HUDEP-2 (cell line): ENCODE measurements around the gene SRSF10.
"Not testable (repeated sequence)": the region's sequence is repeated elsewhere in the genome, so short reads cannot be mapped to it uniquely, and the experiment has no call there.

ENCODE experiments used
- DNase-seq, 76 experiments: peaks; one replicate each; lab custom pipeline; 2025; ENCODE audit not compliant: unreplicated experiment in 76 of 76; lab: John Stamatoyannopoulos, UW

Gene SRSF10

DNA sequence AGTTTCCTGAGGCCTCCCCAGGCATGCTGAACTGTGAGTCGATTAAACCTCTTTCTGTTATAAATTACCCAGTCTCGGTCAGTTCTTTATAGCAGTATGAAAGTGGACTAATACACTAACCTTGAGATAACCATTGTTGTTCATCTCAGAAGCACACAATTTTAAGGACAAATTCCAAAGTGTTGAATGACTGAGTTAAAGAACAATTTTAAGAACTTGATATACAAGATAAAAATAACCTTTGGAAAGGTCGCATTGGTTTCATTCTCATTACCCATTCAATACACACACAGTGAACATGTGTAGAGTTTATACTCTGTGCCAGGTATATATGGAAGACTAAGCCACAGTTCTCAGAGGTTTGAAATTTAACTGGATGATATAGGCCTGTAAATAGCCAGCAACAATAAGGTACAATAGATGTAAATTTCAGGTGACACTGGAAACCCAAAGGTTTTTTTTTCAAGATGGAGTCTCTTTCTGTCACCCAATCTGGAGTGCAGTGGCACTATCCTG is 19.1 kb upstream of the SRSF10 start:
- DNase-seq, result no peak

DNA sequence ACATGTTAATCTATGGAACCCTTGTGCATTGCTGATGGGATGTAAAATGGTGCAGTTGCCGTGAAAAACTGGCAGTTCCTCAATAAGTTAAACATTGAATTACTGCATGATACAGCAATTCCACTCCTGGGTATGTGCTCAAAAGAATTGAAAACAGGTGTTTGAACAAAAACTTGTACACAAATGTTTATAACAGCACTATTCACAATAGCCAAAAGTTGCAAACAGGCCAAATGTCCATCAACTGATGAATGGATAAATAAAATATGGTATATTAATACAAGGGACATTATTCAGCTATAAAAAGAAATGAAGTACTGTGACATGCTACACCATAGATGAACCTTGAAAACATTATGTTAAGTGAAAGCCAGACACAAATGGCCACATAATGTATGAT is 17.7 kb upstream of the SRSF10 start:
- no peak for DNase-seq

DNA sequence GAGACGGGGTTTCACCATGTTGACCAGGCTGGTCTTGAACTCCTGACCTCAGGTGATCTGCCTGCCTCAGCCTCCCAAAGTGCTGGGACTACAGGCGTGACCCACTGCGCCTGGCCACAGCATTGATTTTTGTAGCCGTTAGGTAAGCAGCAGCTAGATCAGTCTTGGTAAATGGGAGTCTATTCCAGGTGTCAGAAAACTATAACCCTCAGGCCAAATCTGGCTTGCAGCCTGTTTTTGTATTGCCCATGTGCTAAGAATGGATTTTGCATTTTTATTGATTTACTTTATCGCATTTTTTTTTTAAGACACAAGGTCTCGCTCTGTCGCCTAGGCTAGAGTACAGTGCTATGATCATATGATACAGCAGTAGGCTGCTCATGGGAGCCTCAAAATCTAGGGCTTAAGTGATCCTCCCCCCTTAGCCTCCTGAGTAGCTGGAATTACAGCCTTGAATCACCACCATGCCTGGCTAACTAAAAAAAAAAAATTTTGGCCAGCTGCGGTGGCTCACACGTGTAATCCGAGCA is 16.6 kb upstream of the SRSF10 start:
- no peak for DNase-seq

DNA sequence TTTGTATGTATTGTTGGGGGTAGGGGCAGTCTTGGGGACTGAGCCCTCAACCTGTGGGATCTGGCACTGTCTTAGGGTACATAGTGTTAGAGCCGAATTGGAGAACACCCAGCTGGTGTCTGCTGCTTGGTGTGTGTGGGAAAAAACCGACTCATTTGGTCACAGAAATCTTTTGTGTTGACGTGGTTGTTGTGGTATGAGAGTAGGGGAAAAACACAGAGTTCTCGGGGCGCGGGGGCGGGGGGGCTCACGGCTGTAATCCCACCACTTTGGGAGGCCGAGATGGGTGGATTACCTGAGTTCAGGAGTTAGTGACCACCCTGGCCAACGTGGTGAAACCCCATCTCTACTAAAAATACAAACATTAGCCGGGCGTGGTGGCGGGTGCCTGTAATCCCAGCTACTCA is 15.3 kb upstream of the SRSF10 start:
- no peak for DNase-seq

DNA sequence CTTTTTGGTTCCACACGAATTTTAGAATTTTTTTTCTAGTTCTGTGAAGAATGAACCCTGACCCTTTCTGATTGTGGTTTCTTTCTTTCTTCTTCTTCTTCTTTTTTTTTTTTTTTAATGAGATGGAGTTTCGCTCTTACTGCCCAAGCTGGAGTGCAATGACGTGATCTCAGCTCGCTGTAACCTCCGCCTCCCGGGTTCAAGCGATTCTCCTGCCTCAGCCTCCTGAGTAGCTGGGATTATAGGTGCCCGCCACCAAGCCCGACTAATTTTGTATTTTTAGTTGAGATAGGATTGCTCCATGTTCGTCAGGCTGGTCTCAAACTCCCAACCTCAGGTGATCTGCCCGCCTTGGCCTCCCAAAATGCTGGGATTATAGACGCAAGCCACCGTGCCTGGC is 11.9 kb upstream of the SRSF10 start:
- DNase-seq, result not testable (repeated sequence)

DNA sequence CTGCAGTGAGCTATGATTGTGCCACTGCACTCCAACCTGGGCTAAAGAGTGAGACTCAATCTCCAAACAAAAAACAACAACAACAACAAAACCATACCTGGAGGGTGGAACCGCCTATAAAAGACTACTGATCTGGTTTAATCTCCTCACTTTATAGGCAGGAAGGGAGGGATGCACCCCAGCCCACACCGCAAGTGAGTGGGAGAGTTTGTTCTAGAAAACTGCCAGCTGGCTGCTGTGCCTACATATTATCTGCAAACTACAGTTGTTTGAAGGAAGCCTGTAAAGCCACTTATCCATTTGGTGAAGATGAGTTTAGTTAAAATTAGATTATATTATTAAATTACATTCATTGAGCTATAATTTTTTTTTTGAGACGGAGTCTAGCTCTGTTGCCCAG is 9.1 kb upstream of the SRSF10 start:
- DNase-seq, result peak in 41 of 76 experiments; percentile 2 to 68 (median 27)

DNA sequence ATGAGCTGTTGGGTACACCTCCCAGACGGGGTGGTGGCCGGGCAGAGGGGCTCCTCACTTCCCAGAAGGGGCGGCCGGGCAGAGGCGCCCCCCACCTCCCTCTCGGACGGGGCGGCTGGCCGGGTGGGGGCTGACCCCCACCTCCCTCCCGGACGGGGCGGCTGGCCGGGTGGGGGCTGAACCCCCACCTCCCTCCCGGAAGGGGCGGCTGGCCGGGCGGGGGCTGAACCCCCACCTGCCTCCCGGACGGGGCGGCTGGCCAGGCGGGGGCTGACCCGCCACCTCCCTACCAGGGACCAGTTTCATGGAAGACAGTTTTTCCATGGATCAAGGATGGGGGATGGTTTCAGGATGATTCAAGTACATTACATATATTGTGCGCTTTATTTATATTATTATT is 6.9 kb upstream of the SRSF10 start:
- DNase-seq, result not testable (repeated sequence)

DNA sequence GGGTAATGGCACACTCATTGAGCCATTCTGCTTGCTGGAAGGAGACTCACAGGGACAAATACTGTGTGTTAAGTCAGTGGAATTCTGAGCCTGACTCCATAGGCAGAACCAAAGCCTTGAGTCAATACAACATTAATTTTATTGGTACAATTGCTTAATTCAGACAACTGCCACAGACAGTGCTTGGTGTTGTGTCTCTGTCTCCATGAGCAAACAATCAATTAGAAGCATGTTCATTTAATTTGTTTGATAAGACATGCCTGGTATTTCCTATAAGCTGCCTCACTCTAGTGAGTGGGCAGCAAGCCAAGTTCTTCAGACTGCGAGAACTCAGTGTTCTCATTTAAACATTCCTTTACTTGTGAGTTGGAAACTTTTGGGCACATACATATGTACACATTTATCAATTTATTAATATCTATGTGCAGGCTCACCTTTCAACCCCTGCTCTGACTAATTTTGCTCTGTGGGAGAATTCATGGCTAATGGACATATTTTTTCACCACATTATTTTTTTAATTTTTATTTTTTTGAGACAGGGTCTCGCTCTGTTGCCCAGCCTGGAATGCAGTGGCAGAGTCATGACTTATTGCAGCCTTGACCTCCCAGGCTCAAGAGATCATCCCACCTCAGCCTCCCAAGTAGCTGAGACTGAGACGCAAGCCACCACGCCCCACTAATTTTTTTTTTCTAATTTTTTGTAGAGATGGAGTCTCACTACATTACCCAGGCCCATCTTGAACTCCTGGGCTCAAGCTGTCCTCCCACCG is 4.5 kb upstream of the SRSF10 start:
- DNase-seq, result peak in 29 of 76 experiments; percentile 1 to 48 (median 27)

DNA sequence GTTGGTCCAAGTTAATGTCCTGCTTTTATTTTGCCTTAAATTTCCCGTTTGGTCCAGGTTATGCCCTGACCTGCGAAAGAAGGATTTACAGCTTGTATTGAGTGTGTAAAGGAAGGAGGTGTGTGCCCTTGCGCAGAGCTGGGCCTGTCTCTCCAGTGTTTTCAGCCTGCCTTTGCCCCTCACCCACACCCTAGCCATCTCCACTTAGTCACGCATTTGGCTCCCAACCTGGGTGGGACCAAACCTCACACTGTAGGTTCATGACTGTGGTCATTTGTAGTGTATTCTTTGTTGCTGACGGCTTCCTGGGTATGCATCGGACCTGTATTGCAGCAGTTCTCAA is 572 bp upstream of the SRSF10 start:
- DNase-seq, result peak in 57 of 76 experiments; percentile 16 to 71 (median 44)

DNA sequence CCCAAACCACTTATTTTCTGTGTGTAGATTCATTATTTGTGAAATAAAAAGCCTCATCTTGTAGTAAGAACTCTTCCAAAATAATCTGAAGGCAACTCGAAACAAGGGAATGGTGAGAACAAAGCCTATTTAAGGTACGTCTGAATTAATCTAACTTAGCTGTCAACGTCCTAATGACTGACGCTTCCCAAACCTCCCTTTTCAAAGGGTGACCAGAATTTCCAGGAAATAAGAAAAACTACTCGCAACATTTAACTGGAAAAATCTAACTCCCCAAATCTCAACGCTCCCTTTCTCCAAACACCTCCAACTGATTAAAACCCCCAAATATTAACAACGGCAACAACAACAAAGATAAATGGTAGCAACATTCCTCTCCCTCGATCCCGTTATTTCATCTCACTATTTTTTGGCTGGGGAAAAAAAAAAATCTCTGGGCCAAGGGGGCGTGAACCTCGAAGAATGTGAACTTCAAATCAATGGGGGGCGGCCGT is 693 bp downstream of the SRSF10 start:
- no peak for DNase-seq

DNA sequence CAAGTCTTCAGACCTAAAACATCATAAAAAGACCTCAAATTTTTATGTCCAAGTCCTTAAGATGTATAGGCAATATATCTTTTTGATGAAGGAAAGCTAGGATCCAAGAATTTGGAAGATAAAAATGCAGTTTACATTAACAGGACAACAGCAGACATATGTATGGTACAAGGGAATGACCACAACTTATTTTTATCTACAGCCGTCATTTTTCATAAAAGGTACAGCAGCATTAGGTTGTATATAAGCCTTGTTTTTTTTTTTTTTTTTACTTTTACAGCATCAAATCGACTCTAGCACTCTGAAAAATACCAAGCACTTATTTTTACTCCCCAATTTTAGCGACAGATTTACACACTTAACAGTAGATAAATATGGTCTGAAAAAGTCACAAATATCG is 1.3 kb downstream of the SRSF10 start:
- DNase-seq, result peak in 1 of 76 experiments; percentile 14

DNA sequence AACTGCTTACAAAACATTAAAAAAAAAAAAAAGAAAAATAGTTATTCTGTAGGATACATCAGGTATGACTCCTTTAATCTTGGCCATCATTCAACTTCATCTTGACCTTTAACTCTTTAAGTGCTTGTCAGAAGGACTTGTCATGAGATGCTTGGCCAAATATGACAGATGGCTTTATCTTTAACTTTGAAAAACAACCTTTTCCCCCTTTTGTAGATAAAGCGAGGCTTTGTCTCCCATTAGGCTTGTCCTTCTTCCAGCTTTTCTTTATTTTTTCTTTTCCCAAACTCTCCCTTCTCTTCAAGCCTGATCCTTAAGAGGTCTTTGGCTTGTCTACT is 2.3 kb downstream of the SRSF10 start:
- DNase-seq, result peak in 15 of 76 experiments; percentile 13 to 63 (median 28)

DNA sequence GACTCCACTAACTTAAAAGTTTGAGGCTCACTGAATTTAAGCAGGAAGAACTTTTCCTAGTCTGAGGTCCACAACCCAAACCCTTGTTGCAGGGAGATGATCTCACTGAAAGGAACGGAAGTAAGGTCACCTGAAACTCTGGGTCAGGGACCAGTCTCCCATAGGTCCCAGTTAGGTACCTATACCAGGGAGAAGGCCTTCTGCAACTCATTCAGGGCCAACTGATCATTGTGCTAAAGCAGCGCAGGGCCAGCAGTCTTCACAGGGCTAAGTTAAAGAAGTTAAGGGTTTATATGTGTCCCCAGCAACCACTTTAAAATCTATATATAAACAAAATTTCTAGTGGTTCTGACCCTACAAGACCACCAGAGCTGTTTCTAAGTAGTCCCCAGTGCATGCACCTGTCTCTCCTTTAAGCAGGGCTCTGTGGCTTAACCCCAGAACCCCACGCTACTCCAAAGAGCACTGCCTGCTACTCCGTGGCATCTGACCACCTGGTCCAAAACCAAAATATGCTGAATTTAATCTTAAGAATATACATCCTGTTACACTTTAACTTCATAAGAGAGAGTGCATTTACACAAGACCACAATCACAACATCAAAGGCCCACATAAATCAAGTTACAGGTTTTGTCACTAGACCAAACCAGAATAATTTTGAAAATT is 2.8 kb downstream of the SRSF10 start:
- no peak for DNase-seq

DNA sequence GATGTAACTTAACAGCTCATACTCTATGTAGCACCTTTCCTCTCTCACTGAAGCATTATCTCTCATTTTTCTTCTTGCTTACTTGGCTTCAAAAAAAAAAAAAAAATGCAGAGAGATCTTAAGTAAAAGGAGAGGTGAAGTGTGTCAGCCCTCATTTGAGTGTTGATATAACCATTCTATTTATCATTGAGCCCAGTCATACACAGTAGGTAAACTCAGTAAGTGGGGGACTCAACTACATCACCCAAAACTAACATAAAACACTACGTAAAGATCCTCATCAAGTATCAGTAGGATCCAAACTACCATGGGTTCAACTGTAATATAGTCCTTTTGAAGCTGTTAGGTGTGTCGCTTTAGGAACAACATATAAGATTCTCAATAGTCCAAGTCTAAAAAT is 12.3 kb downstream of the SRSF10 start:
- DNase-seq, result no peak

DNA sequence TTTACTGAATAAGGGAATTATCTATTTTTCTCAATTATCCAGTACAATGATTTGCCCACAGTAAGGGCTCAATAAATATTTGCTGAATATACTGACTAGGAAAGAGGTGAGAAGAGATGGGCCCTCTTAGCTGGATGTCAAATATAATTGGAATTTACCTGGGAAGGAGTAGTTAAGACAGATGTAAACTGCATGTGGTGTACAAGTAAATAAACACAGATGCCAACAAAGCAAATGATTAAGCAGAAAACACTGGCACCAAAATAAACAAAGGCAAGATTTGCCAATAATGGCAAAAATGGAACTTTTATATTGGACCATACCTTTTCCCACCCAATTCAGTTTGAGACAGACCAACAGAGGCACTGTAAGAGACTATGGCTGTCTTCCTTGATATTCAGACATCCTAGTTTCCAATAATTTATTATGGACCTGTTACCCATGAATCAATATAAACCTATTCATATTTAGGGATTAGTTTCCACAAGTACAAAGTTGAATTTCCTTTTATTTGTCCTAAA is 13.1 kb downstream of the SRSF10 start:
- no peak for DNase-seq

DNA sequence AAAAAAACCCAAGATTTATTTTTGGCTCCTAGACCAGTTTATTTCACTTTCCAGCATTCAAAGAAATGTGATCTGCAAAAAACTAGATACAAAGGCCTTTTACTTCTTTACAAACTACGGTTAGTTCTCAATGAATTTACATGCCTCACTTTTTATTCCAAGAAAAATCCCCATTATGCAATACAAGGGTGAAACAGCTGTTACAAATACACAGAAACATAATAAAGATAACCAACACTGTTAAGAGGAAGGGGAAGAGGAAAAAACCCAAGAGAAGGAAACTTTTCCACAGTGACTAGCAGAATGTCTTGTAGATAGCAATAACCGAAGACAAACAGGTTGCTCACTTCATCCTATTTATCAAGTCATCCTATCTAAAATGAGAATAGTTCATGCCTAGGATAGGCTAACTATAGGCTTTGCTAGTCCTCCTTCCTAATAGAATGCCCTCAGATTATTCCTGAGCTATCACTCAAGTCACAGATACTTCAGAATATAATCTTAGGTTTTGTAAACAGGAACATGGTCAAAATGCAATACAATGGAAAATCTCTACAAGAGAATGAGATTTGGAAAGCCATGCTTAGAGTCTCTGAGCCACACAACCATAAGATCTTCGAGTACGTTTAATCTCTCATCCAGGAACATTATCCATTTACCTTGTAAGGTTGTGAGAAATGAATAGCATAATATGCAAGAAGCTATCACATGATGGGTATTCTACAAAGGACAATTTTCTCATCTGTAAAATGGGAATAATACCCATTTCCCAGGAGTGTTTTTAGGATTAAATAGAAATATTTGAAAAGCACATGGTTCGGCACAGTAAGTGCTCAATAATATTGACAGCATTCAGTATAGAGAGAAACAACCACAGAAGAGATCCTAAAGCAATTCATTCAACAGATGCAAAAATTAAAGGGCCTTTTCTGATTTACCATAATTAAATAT is 15.1 kb downstream of the SRSF10 start:
- no peak for DNase-seq

DNA sequence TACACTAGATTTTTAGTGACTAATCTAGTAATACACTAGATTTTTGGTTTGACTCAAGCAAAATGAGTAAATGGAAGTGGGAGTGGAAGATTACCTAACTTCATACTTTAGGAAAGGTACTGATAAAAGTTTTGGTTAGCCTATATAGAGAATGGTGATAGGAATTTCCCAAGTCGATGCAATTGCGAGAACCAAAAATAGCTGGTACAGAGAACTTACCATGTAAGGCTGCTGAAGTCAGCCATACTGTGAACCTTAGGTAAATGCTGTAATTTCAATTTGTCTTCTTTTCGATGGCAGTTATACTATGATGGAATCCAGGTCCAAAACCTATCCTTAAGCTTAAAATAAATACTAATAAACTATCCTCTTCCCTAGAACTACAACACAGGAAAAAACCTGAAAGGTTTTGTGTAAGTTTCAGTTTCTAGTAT is 15.9 kb downstream of the SRSF10 start:
- no peak for DNase-seq

DNA sequence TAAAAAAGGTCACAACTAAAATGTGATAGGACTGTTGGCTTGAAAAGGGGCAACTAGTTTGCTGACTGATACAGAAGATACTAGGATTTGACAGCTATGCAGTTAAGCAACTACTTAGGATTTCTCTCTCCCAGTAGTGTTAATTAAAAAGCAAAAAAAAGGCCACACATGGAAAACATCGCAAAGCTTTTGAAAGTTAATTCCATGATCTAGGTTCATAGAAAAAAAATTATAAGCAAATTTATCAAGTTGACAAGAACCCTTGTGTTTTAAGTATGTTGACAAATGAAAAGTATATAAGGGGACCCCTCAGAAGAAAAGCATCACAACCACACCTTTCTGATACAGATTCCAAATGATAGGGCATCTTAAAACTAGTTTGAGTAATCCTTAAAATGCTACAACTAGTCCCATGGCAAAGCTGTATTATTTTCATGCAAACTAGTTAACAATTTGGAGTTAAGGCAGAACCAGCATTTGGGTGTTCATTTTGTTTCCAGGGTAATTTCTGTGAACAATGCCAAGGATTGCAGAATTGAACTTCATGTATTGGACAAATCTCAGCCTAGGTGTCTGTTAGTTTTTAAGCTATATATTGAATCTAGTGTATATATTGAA is 16.4 kb downstream of the SRSF10 start:
- DNase-seq, result no peak

DNA sequence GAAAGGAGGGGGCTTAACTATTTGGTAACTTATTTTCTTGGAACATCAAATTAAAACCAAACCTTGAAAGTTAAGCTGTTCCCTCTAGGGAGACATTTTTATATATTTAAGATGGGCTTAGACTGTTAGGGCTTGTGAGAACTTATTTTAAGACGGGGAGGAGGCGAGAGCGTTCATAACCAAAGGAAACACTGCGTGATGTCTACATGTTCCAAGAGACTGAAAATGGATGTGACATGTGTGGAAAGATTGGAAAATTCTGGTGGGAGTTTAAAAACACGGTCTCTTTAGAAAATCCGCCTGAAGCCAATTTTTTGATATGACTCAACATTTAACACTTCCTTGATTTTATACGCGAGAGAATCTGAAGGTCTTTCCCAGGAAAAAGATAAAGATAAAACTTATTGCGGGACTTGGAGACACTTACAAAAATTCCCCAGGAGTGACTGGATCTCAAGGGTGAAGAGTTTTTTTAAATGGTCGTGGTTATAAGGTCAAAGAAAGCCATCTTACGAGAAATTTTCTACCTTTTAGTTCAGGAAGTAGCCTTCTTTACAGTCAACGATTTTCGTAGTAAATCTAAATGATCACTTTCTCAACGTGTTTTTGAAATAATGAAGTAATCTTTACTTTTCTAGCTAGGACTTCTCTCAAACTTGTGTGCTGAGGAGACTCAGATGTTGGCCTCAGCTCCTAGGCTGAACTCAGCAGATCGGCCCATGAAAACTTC is 19.7 kb downstream of the SRSF10 start:
- no peak for DNase-seq
